ENCODE measurements around the gene ZIM2.

ZIM2 gene

GRCh38 chr19:56839652-56840450 is 675 bp downstream of the ZIM2 start (continued):
- TF ChIP-seq ZBTB26 (tag by site-specific recombination; optimal IDR thresholded peaks at IDR 0.05) (no peak), SP7 (tag by site-specific recombination; IDR thresholded peaks at IDR 0.05) (no peak), ZBTB20 (tag by site-specific recombination; IDR thresholded peaks at IDR 0.05) (no peak), ZNF302 (tag by site-specific recombination; IDR thresholded peaks at IDR 0.05; ENCODE audit: low read depth) (no peak)

GRCh38 chr19:56838909-56839651 is 1.4 kb downstream of the ZIM2 start:
- ChIA-PET POLR2A (no interaction called here), CTCF (no interaction called here)
- Histone ChIP-seq H3K36me3 (ENCODE audit: control insufficient read depth in 2 of 2, insufficient read depth in 1 of 2, low read length in 2 of 2) (no peaks in the 10 kb centered on the region), H3K27ac (ENCODE audit: extremely low read depth, low read depth, low read length) (no peak overlapping the region), H3K4me3 (ENCODE audit: low read depth, low read length) (no peak overlapping the region), H3K4me1 (ENCODE audit: control insufficient read depth, insufficient read depth, low read length) (no peaks in the 10 kb centered on the region), H3K9me3 (ENCODE audit: control insufficient read depth, insufficient read depth, low read depth, low read length) (no peaks in the 10 kb centered on the region)
- TF ChIP-seq ZNF514 (tag by site-specific recombination; IDR thresholded peaks at IDR 0.05) = no peak
- no peak for TF ChIP-seq ZNF658 (tag by site-specific recombination; IDR thresholded peaks at IDR 0.05)
- TF ChIP-seq ZNF121 (tag by site-specific recombination; IDR thresholded peaks at IDR 0.05) = no peak

- CTCF ChIA-PET = no interaction called here
- POLR2A ChIA-PET = no interaction called here
- no peak overlapping the region for H3K27ac ChIP-seq (ENCODE audit: extremely low read depth, low read depth, low read length)
- no peaks in the 10 kb centered on the region for H3K36me3 ChIP-seq (ENCODE audit: control insufficient read depth in 2 of 2, insufficient read depth in 1 of 2, low read length in 2 of 2)
- no peak for TF ChIP-seq IKZF3 (tag by site-specific recombination; IDR thresholded peaks at IDR 0.05)
- TF ChIP-seq ZNF416 (tag by site-specific recombination; IDR thresholded peaks at IDR 0.05) = no peak
- no peak for TF ChIP-seq ZNF23 (tag by site-specific recombination; IDR thresholded peaks at IDR 0.05; ENCODE audit: borderline replicate concordance)
- no peak for TF ChIP-seq TRIM28 (IDR thresholded peaks at IDR 0.05; ENCODE audit: borderline replicate concordance, low read length)
- no peak for TF ChIP-seq ZNF426 (tag by site-specific recombination; IDR thresholded peaks at IDR 0.05)
- TF ChIP-seq KLF8 (tag by site-specific recombination; IDR thresholded peaks at IDR 0.05) = no peak
- TF ChIP-seq ZNF239 (tag by site-specific recombination; IDR thresholded peaks at IDR 0.05) = no peak
- TF ChIP-seq ZNF561 (tag by site-specific recombination; IDR thresholded peaks at IDR 0.05; ENCODE audit: borderline replicate concordance) = no peak
- TF ChIP-seq ZNF548 (tag by site-specific recombination; IDR thresholded peaks at IDR 0.05) = no peak
- TF ChIP-seq ZNF175 (tag by site-specific recombination; IDR thresholded peaks at IDR 0.05) = no peak
- TF ChIP-seq ZNF555 (tag by site-specific recombination; conservative IDR thresholded peaks at IDR 0.05) = no peak
- TF ChIP-seq ZNF24 (tag by site-specific recombination; IDR thresholded peaks at IDR 0.05) = no peak
- no peak for TF ChIP-seq PRDM1 (tag by site-specific recombination; IDR thresholded peaks at IDR 0.05)
- TF ChIP-seq ZNF366 (tag by site-specific recombination; conservative IDR thresholded peaks at IDR 0.05) = no peak
- no peak for TF ChIP-seq ZNF433 (tag by site-specific recombination; IDR thresholded peaks at IDR 0.05; ENCODE audit: low read depth)
- TF ChIP-seq, protein P1, sequence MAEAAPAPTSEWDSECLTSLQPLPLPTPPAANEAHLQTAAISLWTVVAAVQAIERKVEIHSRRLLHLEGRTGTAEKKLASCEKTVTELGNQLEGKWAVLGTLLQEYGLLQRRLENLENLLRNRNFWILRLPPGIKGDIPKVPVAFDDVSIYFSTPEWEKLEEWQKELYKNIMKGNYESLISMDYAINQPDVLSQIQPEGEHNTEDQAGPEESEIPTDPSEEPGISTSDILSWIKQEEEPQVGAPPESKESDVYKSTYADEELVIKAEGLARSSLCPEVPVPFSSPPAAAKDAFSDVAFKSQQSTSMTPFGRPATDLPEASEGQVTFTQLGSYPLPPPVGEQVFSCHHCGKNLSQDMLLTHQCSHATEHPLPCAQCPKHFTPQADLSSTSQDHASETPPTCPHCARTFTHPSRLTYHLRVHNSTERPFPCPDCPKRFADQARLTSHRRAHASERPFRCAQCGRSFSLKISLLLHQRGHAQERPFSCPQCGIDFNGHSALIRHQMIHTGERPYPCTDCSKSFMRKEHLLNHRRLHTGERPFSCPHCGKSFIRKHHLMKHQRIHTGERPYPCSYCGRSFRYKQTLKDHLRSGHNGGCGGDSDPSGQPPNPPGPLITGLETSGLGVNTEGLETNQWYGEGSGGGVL (tag by site-specific recombination; IDR thresholded peaks at IDR 0.05) = no peak
- TF ChIP-seq ZNF146 (tag by site-specific recombination; IDR thresholded peaks at IDR 0.05) = no peak
- TF ChIP-seq ZNF311 (tag by site-specific recombination; IDR thresholded peaks at IDR 0.05; ENCODE audit: borderline replicate concordance) = no peak
- no peak for TF ChIP-seq SALL2 (tag by site-specific recombination; IDR thresholded peaks at IDR 0.05; ENCODE audit: borderline replicate concordance)
- no peaks in the 10 kb centered on the region for H3K4me1 ChIP-seq (ENCODE audit: control insufficient read depth, insufficient read depth, low read length)
- no peak overlapping the region for H3K4me3 ChIP-seq (ENCODE audit: low read depth, low read length)
- no peaks in the 10 kb centered on the region for H3K9me3 ChIP-seq (ENCODE audit: control insufficient read depth, insufficient read depth, low read depth, low read length)
Observed at GRCh38 chr19:56838024-56838908, 2.3 kb downstream of the ZIM2 start.
